MCF 10A (cell line): Measurements from ENCODE around the gene SLC25A42. TPM values are rescaled to one million over a fixed set of nuclear protein-coding genes. Genes with fewer than 3 reads are reported as not detected.
"Not testable (repeated sequence)": the region's sequence is repeated elsewhere in the genome, so short reads cannot be mapped to it uniquely, and the experiment has no call there.

Experiments used
- BruUV-seq: library from RNA; stranded (reverse); fragments of 400-500 nt; replicated peaks from 2 replicates; lab custom pipeline; 2021; lab: Mats Ljungman, UMichigan
- CTCF ChIA-PET: fragments of 300-600 bp; sonication (Branson Sonifier 250); formaldehyde crosslinking; extraction: SDS; loops from one replicate; lab custom pipeline; 2021; ENCODE audit warnings: antibody characterized with exemption, inconsistent platforms; lab: Yijun Ruan, JAX
- POLR2A ChIA-PET: fragments of 300-600, 350-650 bp; sonication (Branson Sonifier 250); formaldehyde crosslinking; extraction: SDS; loops from one replicate; lab custom pipeline; 2020; ENCODE audit warnings: antibody characterized with exemption, inconsistent platforms; lab: Yijun Ruan, JAX
- DNase-seq: peaks from one replicate; pipeline ENCODE4 v3.0.0-alpha.2; 2018; ENCODE audit not compliant: unreplicated experiment
- H3K27ac Mint-ChIP-seq: one replicate; pipeline ENCODE4 v1.8.0; 2022; ENCODE audit warnings: mild to moderate bottlenecking, low read depth, mixed read lengths; ENCODE audit not compliant: unreplicated experiment
- H3K27me3 Mint-ChIP-seq: one replicate; pipeline ENCODE4 v1.8.0; 2022; ENCODE audit warnings: mixed read lengths; ENCODE audit not compliant: insufficient read depth, unreplicated experiment
- H3K36me3 Mint-ChIP-seq: one replicate; pipeline ENCODE4 v1.8.0; 2022; ENCODE audit warnings: mild to moderate bottlenecking, moderate library complexity, mixed read lengths; ENCODE audit not compliant: insufficient read depth, unreplicated experiment
- H3K4me1 Mint-ChIP-seq: one replicate; pipeline ENCODE4 v1.8.0; 2022; ENCODE audit warnings: mixed read lengths; ENCODE audit not compliant: insufficient read depth, unreplicated experiment
- H3K4me3 Mint-ChIP-seq: one replicate; pipeline ENCODE4 v1.8.0; 2022; ENCODE audit warnings: mild to moderate bottlenecking, moderate library complexity, mixed read lengths; ENCODE audit not compliant: unreplicated experiment
- H3K9me3 Mint-ChIP-seq: one replicate; pipeline ENCODE4 v1.8.0; 2022; ENCODE audit warnings: mixed read lengths; ENCODE audit not compliant: unreplicated experiment
- CTCF ChIP-seq: fragments of 200-600 bp; IDR thresholded peaks from one replicate; pipeline ENCODE4 v1.8.0; 2022; ENCODE audit warnings: antibody characterized with exemption, mild to moderate bottlenecking; ENCODE audit not compliant: unreplicated experiment
- intact Hi-C: fragments of 100-400 bp; cut with micrococcal nuclease; formaldehyde crosslinking; loops from 2 replicates; pipeline ENCODE4 v1.14.1; 2022
- total RNA-seq: library from RNA; stranded (reverse); gene quantifications from 2 replicates; pipeline ENCODE4 v1.2.3, GENCODE V29; 2022

Gene SLC25A42
- total RNA-seq, 1 experiment from 2014 or later = 3.1 TPM

GRCh38 chr19:19098703-19099632 lies 35.2 kb downstream of the SLC25A42 start:
- CTCF ChIA-PET = interaction anchor here (0.8 to 2.3 kb wide), 2 partner anchors 17 to 22 kb away, joined by 3 to 6 read pairs; no protein-coding TSS in a partner anchor
- Mint-ChIP-seq H3K27ac (no peak overlapping the region), H3K4me3 (no peak overlapping the region), H3K4me1 (no peaks in the 10 kb centered on the region), H3K9me3 (no peaks in the 10 kb centered on the region), H3K36me3 (no peaks in the 10 kb centered on the region), H3K27me3 (no peaks in the 10 kb centered on the region)
- intact Hi-C loops = no loop called here
- POLR2A ChIA-PET = interaction anchor here (1.9 kb wide), 1 partner anchor 13 kb away, joined by 4 read pairs; no protein-coding TSS in a partner anchor
- DNase-seq = no peak
- no TSS peak for BruUV-seq
- no peak for TF ChIP-seq CTCF

DNA sequence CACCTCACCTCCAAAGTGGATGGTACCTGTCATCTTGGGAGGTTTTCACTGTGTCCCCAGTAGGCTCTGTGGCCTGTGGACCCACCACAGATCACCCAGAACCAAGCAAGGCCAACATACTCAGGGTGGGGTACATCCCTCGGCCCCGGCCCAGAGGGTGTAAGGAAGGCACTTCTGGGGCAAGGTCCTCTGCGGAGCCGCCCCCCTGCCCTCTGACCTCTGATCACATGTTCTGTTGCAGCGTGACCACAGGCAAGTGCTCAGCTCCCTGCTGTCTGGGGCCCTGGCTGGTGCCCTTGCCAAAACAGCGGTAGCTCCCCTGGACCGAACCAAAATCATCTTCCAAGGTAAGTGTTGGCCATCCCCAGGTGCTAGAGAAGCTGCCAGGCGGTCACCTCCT lies 37.7 kb downstream of the SLC25A42 start:
- Mint-ChIP-seq H3K36me3 (no peaks in the 10 kb centered on the region), H3K4me3 (no peak overlapping the region), H3K27me3 (no peaks in the 10 kb centered on the region), H3K4me1 (no peaks in the 10 kb centered on the region), H3K9me3 (no peaks in the 10 kb centered on the region), H3K27ac (no peak overlapping the region)
- intact Hi-C loops = no loop called here
- no peak for DNase-seq
- no peak for TF ChIP-seq CTCF
- ChIA-PET POLR2A (no interaction called here), CTCF (no interaction called here)
- BruUV-seq = no TSS peak

- BruUV-seq, DNase-seq, CTCF ChIA-PET, H3K36me3 Mint-ChIP-seq, H3K27ac Mint-ChIP-seq, H3K27me3 Mint-ChIP-seq, intact Hi-C loops, H3K4me1 Mint-ChIP-seq, H3K4me3 Mint-ChIP-seq, H3K9me3 Mint-ChIP-seq: not testable (repeated sequence)
- POLR2A ChIA-PET = interaction anchor here (0.7 kb wide), 1 partner anchor 431 kb away, joined by 3 read pairs; no protein-coding TSS in a partner anchor
These were observed 38.8 kb downstream of the SLC25A42 start for GRCh38 chr19:19102566-19102965.

GRCh38 chr19:19103167-19103566 lies 39.4 kb downstream of the SLC25A42 start:
- H3K36me3 Mint-ChIP-seq = peaks cover 6% of the 10 kb centered on the region
- intact Hi-C loops = no loop called here
- DNase-seq = no peak
- ChIA-PET POLR2A (no interaction called here), CTCF (no interaction called here)
- no peaks in the 10 kb centered on the region for H3K4me1 Mint-ChIP-seq
- BruUV-seq = no TSS peak
- H3K9me3 Mint-ChIP-seq = no peaks in the 10 kb centered on the region
- H3K27ac Mint-ChIP-seq = no peak overlapping the region
- H3K4me3 Mint-ChIP-seq = no peak overlapping the region
- TF ChIP-seq CTCF = no peak
- no peaks in the 10 kb centered on the region for H3K27me3 Mint-ChIP-seq
